ENCODE measurements around the gene WDR26. TPM values are rescaled to one million over a fixed set of nuclear protein-coding genes. Genes with fewer than 3 reads are reported as not detected.

Gene WDR26
- total RNA-seq, 1 experiment from 2014 or later = 84.9 TPM

- no peak overlapping the region for H3K27ac Mint-ChIP-seq (ENCODE audit: unreplicated experiment)
These were observed 16.2 kb upstream of the WDR26 start for GRCh38 chr1:224450561-224451350.

GRCh38 chr1:224450159-224450558 is 15.6 kb upstream of the WDR26 start:
- Mint-ChIP-seq H3K9me3 (ENCODE audit: low read depth, unreplicated experiment) (no peaks in the 10 kb centered on the region), H3K4me3 (ENCODE audit: low read depth, unreplicated experiment) (no peak overlapping the region), H3K4me1 (ENCODE audit: low read depth, unreplicated experiment) (peaks cover 22% of the 10 kb centered on the region), H3K36me3 (ENCODE audit: insufficient read depth, unreplicated experiment) (peaks cover 9% of the 10 kb centered on the region), H3K27ac (ENCODE audit: unreplicated experiment) (no peak overlapping the region), H3K27me3 (ENCODE audit: unreplicated experiment) (no peaks in the 10 kb centered on the region)
- intact Hi-C loops (cut with micrococcal nuclease; ENCODE audit: unreplicated experiment) = no loop called here
- no peak for DNase-seq
- no TSS peak for BruUV-seq (replicated peaks)
- CTCF ChIA-PET = no interaction called here
- TF ChIP-seq CTCF (IDR thresholded peaks at IDR 0.05; ENCODE audit: unreplicated experiment) = no peak

More at GRCh38 chr1:224450561-224451350, 16.2 kb upstream of the WDR26 start:
- H3K4me3 Mint-ChIP-seq (ENCODE audit: low read depth, unreplicated experiment) = no peak overlapping the region
- no TSS peak for BruUV-seq (replicated peaks)
- intact Hi-C loops (cut with micrococcal nuclease; ENCODE audit: unreplicated experiment) = no loop called here
- H3K4me1 Mint-ChIP-seq (ENCODE audit: low read depth, unreplicated experiment) = peaks cover 22% of the 10 kb centered on the region
- no peaks in the 10 kb centered on the region for H3K9me3 Mint-ChIP-seq (ENCODE audit: low read depth, unreplicated experiment)
- H3K36me3 Mint-ChIP-seq (ENCODE audit: insufficient read depth, unreplicated experiment) = peaks cover 9% of the 10 kb centered on the region
- no peak for TF ChIP-seq CTCF (IDR thresholded peaks at IDR 0.05; ENCODE audit: unreplicated experiment)
- no peak for DNase-seq
- no peaks in the 10 kb centered on the region for H3K27me3 Mint-ChIP-seq (ENCODE audit: unreplicated experiment)
- CTCF ChIA-PET = interaction anchor here (0.6 kb wide), 2 partner anchors 16 to 90 kb away, joined by 4 read pairs; partner anchors contain the start of gene WDR26

GRCh38 chr1:224448453-224449017 is 13.9 kb upstream of the WDR26 start:
- intact Hi-C loops (cut with micrococcal nuclease; ENCODE audit: unreplicated experiment) = no loop called here
- Mint-ChIP-seq H3K27me3 (ENCODE audit: unreplicated experiment) (no peaks in the 10 kb centered on the region), H3K9me3 (ENCODE audit: low read depth, unreplicated experiment) (no peaks in the 10 kb centered on the region), H3K27ac (ENCODE audit: unreplicated experiment) (no peak overlapping the region), H3K4me3 (ENCODE audit: low read depth, unreplicated experiment) (no peak overlapping the region), H3K4me1 (ENCODE audit: low read depth, unreplicated experiment) (peaks cover 10% of the 10 kb centered on the region), H3K36me3 (ENCODE audit: insufficient read depth, unreplicated experiment) (no peaks in the 10 kb centered on the region)
- no peak for DNase-seq
- no TSS peak for BruUV-seq (replicated peaks)
- CTCF ChIA-PET = interaction anchor here (0.8 kb wide), 1 partner anchor 23 kb away, joined by 5 read pairs; no protein-coding TSS in a partner anchor
- no peak for TF ChIP-seq CTCF (IDR thresholded peaks at IDR 0.05; ENCODE audit: unreplicated experiment)

- BruUV-seq (replicated peaks) = no TSS peak
- Mint-ChIP-seq H3K9me3 (ENCODE audit: low read depth, unreplicated experiment) (no peaks in the 10 kb centered on the region), H3K27me3 (ENCODE audit: unreplicated experiment) (no peaks in the 10 kb centered on the region), H3K4me1 (ENCODE audit: low read depth, unreplicated experiment) (peaks cover 10% of the 10 kb centered on the region), H3K4me3 (ENCODE audit: low read depth, unreplicated experiment) (no peak overlapping the region), H3K27ac (ENCODE audit: unreplicated experiment) (no peak overlapping the region), H3K36me3 (ENCODE audit: insufficient read depth, unreplicated experiment) (no peaks in the 10 kb centered on the region)
- intact Hi-C loops (cut with micrococcal nuclease; ENCODE audit: unreplicated experiment) = no loop called here
- no peak for TF ChIP-seq CTCF (IDR thresholded peaks at IDR 0.05; ENCODE audit: unreplicated experiment)
- CTCF ChIA-PET = no interaction called here
- DNase-seq = no peak
These were observed 13.4 kb upstream of the WDR26 start for GRCh38 chr1:224447971-224448370.
